ENCODE measurements around the gene RCC2.
"Not testable (repeated sequence)": the region's sequence is repeated elsewhere in the genome, so short reads cannot be mapped to it uniquely, and the experiment has no call there.

DNA sequence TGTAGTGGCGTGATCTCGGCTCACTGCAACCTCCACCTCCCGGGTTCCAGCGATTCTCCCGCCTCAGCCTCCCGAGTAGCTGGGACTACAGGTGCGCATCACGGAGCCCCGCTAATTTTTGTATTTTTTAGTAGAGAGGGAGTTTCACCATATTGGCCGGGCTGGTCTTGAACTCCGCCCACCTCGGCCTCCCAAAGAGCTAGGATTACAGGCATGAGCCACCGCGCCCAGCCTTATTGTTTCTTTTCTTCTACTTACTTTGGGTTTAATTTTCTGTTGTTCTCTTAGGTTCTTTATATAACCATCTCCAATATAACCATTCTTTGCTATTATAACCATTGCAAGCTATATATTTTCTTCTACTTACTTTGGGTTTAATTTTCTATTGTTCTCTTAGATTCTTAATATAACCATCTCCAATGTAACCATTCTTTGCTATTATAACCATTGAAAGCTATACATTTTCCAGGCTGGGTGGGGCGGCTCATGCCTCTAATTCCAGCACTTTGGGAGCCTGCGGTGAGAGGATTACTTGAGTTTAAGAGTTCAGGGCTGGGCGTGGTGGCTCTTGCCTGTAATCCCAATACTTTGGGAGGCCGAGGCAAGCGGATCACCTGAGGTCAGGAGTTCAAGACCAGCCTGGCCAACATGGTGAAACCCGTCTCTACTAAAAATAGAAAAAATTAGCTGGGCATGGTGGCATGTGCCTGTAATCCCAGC lies 35.5 kb upstream of the RCC2 start:
- TF ChIP-seq, protein P1, sequence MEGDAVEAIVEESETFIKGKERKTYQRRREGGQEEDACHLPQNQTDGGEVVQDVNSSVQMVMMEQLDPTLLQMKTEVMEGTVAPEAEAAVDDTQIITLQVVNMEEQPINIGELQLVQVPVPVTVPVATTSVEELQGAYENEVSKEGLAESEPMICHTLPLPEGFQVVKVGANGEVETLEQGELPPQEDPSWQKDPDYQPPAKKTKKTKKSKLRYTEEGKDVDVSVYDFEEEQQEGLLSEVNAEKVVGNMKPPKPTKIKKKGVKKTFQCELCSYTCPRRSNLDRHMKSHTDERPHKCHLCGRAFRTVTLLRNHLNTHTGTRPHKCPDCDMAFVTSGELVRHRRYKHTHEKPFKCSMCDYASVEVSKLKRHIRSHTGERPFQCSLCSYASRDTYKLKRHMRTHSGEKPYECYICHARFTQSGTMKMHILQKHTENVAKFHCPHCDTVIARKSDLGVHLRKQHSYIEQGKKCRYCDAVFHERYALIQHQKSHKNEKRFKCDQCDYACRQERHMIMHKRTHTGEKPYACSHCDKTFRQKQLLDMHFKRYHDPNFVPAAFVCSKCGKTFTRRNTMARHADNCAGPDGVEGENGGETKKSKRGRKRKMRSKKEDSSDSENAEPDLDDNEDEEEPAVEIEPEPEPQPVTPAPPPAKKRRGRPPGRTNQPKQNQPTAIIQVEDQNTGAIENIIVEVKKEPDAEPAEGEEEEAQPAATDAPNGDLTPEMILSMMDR (conservative IDR thresholded peaks at IDR 0.05 in 1 of 2, IDR thresholded peaks at IDR 0.05 in 1 of 2; ENCODE audit: low read depth in 1 of 2, low read length in 2 of 2) = not testable (repeated sequence)
- not testable (repeated sequence) for TF ChIP-seq EZH2 (IDR thresholded peaks at IDR 0.05; ENCODE audit: low read length, missing control alignments)
